ENCODE results near the gene PRAMEF15. TPM values are rescaled to one million over a fixed set of nuclear protein-coding genes. Genes with fewer than 3 reads are reported as not detected.
"Not testable (repeated sequence)": the region's sequence is repeated elsewhere in the genome, so short reads cannot be mapped to it uniquely, and the experiment has no call there.

PRAMEF15 gene
- not detected for total RNA-seq

- H3K36me3 ChIP-seq; H3K27ac ChIP-seq; DNase-seq (ENCODE audit: low spot score in 2 of 2); H3K27me3 ChIP-seq; intact Hi-C loops (cut with DNase I; ENCODE audit: low total_unique reads); H3K4me1 ChIP-seq; H3K4me3 ChIP-seq; H3K9me3 ChIP-seq: not testable (repeated sequence)
Observed at GRCh38 chr1:13315281-13315680, at the start of gene PRAMEF15. TSS of gene PRAMEF15 (plus strand) at chr1:13315581. CDS start at chr1:13318408, 2,827 bp downstream.

GRCh38 chr1:13277016-13277415, 38.4 kb upstream of the PRAMEF15 start:
- intact Hi-C loops (cut with DNase I; ENCODE audit: low total_unique reads); H3K27ac ChIP-seq; H3K9me3 ChIP-seq; H3K4me1 ChIP-seq; H3K27me3 ChIP-seq; H3K36me3 ChIP-seq; H3K4me3 ChIP-seq; DNase-seq (ENCODE audit: low spot score in 2 of 2): not testable (repeated sequence)

GRCh38 chr1:13279617-13280016, 35.8 kb upstream of the PRAMEF15 start:
- H3K27ac ChIP-seq; DNase-seq (ENCODE audit: low spot score in 2 of 2); H3K36me3 ChIP-seq; H3K27me3 ChIP-seq; H3K9me3 ChIP-seq; intact Hi-C loops (cut with DNase I; ENCODE audit: low total_unique reads); H3K4me1 ChIP-seq; H3K4me3 ChIP-seq: not testable (repeated sequence)

GRCh38 chr1:13285037-13285436, 30.3 kb upstream of the PRAMEF15 start, which contains the start of gene PRAMEF8:
TSS of gene PRAMEF8 (minus strand) at chr1:13285137. CDS start at chr1:13284091, 1,046 bp downstream.
- intact Hi-C loops (cut with DNase I; ENCODE audit: low total_unique reads); H3K36me3 ChIP-seq; DNase-seq (ENCODE audit: low spot score in 2 of 2); H3K4me1 ChIP-seq; H3K9me3 ChIP-seq; H3K27ac ChIP-seq; H3K27me3 ChIP-seq; H3K4me3 ChIP-seq: not testable (repeated sequence)

- H3K4me1 ChIP-seq; H3K4me3 ChIP-seq; H3K27me3 ChIP-seq; H3K36me3 ChIP-seq; intact Hi-C loops (cut with DNase I; ENCODE audit: low total_unique reads); DNase-seq (ENCODE audit: low spot score in 2 of 2); H3K9me3 ChIP-seq; H3K27ac ChIP-seq: not testable (repeated sequence)
Observed at GRCh38 chr1:13289030-13289429, 26.4 kb upstream of the PRAMEF15 start.

GRCh38 chr1:13297216-13297931, 18.0 kb upstream of the PRAMEF15 start:
- H3K27ac ChIP-seq; DNase-seq (ENCODE audit: low spot score in 2 of 2); H3K36me3 ChIP-seq; H3K9me3 ChIP-seq; intact Hi-C loops (cut with DNase I; ENCODE audit: low total_unique reads); H3K4me3 ChIP-seq; H3K4me1 ChIP-seq; H3K27me3 ChIP-seq: not testable (repeated sequence)

- H3K36me3 ChIP-seq; H3K27ac ChIP-seq; DNase-seq (ENCODE audit: low spot score in 2 of 2); H3K9me3 ChIP-seq; H3K27me3 ChIP-seq; H3K4me3 ChIP-seq; intact Hi-C loops (cut with DNase I; ENCODE audit: low total_unique reads); H3K4me1 ChIP-seq: not testable (repeated sequence)
Observed at GRCh38 chr1:13298699-13299098, 16.7 kb upstream of the PRAMEF15 start.

GRCh38 chr1:13302197-13302596, 13.2 kb upstream of the PRAMEF15 start:
- H3K36me3 ChIP-seq; H3K4me1 ChIP-seq; DNase-seq (ENCODE audit: low spot score in 2 of 2); H3K9me3 ChIP-seq; H3K27ac ChIP-seq; intact Hi-C loops (cut with DNase I; ENCODE audit: low total_unique reads); H3K27me3 ChIP-seq; H3K4me3 ChIP-seq: not testable (repeated sequence)

- H3K27me3 ChIP-seq; H3K27ac ChIP-seq; intact Hi-C loops (cut with DNase I; ENCODE audit: low total_unique reads); H3K36me3 ChIP-seq; H3K4me3 ChIP-seq; H3K4me1 ChIP-seq; H3K9me3 ChIP-seq; DNase-seq (ENCODE audit: low spot score in 2 of 2): not testable (repeated sequence)
Observed at GRCh38 chr1:13303239-13303638, 12.1 kb upstream of the PRAMEF15 start, which contains the start of gene PRAMEF33. TSS of gene PRAMEF33 (plus strand) at chr1:13303539. CDS start at chr1:13305955, 2,416 bp downstream.

GRCh38 chr1:13342496-13342895, 27.1 kb downstream of the PRAMEF15 start:
- H3K36me3 ChIP-seq; H3K9me3 ChIP-seq; H3K27ac ChIP-seq; H3K4me3 ChIP-seq; H3K27me3 ChIP-seq; intact Hi-C loops (cut with DNase I; ENCODE audit: low total_unique reads); H3K4me1 ChIP-seq; DNase-seq (ENCODE audit: low spot score in 2 of 2): not testable (repeated sequence)

- H3K27me3 ChIP-seq; H3K27ac ChIP-seq; intact Hi-C loops (cut with DNase I; ENCODE audit: low total_unique reads); H3K4me3 ChIP-seq; H3K9me3 ChIP-seq; H3K36me3 ChIP-seq; DNase-seq (ENCODE audit: low spot score in 2 of 2); H3K4me1 ChIP-seq: not testable (repeated sequence)
Observed at GRCh38 chr1:13347034-13347433, 31.7 kb downstream of the PRAMEF15 start, which contains the start of gene PRAMEF14. TSS of gene PRAMEF14 (minus strand) at chr1:13347134. CDS start at chr1:13345314, 1,820 bp downstream.

- H3K36me3 ChIP-seq; H3K27ac ChIP-seq; H3K4me1 ChIP-seq; H3K4me3 ChIP-seq; H3K9me3 ChIP-seq; DNase-seq (ENCODE audit: low spot score in 2 of 2); intact Hi-C loops (cut with DNase I; ENCODE audit: low total_unique reads); H3K27me3 ChIP-seq: not testable (repeated sequence)
Observed at GRCh38 chr1:13353476-13353875, 38.1 kb downstream of the PRAMEF15 start.

- H3K27me3 ChIP-seq; DNase-seq (ENCODE audit: low spot score in 2 of 2); H3K4me1 ChIP-seq; H3K27ac ChIP-seq; intact Hi-C loops (cut with DNase I; ENCODE audit: low total_unique reads); H3K4me3 ChIP-seq; H3K36me3 ChIP-seq; H3K9me3 ChIP-seq: not testable (repeated sequence)
Observed at GRCh38 chr1:13354475-13354874, 39.1 kb downstream of the PRAMEF15 start.

Measured in breast epithelium (tissue), 4 donors.